Fibroblast of skin of left quadriceps (primary cell): ENCODE measurements around the gene NRL.

Experiments
- DNase-seq, 2 experiments: peaks; one replicate each; pipeline ENCODE4 v3.0.0-alpha.2; 2013; ENCODE audit warnings: low read depth in 2 of 2

The NRL gene

GRCh38 chr14:24114532-24115421, at the start of gene NRL, which contains the start of gene DCAF11:
NRL (minus strand) TSS chr14:24114949; CDS start chr14:24082848, 32,101 bp downstream.
DCAF11 (plus strand) TSS chr14:24114777; CDS start chr14:24115595, 818 bp downstream.
- peak; percentile 99 for DNase-seq

- no peak for DNase-seq
Measured at GRCh38 chr14:24162093-24162492, 47.3 kb upstream of the NRL start.

DNA sequence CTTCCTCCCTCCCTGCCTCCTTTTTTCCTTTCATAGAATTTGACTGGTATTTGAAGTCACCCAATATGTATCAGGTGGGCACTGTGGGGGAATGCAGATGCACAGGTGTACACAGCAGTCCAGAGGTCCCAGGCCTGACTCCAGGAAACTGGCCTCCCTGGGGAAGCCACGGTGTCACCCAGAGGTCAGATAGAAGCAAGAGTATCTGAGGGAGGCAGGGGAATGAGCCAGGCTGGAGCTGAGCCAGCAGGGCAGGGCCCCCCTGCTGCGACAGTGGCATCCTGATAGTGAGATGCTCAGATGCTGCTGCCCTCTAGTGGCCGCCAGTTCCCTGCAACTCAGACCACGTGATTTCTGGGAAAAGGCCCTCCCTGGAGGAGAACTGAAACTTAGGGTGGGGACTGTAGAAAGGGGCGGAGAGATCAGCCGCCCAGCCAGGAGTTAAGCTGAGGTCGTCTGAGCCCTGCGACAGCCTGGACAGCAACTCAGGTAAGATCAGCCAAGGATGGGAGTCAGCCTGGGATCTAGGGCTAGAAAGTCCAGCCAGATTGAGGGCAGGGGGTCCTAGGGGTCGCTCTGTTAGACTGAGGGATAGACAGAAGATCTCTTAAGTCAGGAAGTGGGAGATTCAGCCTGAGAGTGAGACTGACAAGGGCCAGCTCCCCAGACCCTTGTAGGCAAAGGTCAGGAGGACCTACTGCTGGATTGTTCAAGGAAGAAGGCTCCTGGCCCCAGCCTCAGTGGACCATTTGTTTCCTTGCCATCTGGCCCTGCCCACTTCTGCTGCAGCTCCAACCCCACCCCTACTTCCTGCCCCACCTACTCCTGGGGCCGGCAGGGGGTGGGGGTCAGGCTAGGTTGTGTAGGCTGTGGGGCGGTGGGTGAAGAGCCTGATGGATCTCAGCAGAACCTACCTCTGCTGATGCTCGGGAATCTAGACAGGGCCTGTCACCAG, 46.4 kb upstream of the NRL start, which contains the start of gene IRF9:
Gene IRF9 (plus strand): TSS at position 416 of the 955 bp plus-strand sequence. CDS start 880 bp downstream, outside the sequence.
- peak; percentile 84 to 87 for DNase-seq

DNA sequence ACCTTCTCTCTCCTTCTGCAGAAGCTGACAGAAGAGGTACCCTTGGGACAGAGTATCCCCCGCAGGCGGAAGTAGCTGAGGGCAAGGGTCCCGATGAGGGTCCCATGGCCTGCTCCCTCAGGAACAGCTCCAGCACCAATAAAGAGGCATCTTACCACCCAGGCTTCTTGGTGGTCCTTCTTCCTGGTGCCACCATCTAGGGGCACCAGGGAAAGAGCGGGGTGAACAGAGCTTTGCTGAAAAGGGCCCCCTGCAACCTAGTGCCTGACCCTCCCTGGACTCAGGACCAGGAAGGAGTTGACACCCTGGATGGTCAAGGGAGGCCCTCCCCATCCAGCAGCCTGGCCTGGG, 45.7 kb upstream of the NRL start:
- no peak for DNase-seq

GRCh38 chr14:24159777-24160498, 45.2 kb upstream of the NRL start:
- no peak for DNase-seq

DNA sequence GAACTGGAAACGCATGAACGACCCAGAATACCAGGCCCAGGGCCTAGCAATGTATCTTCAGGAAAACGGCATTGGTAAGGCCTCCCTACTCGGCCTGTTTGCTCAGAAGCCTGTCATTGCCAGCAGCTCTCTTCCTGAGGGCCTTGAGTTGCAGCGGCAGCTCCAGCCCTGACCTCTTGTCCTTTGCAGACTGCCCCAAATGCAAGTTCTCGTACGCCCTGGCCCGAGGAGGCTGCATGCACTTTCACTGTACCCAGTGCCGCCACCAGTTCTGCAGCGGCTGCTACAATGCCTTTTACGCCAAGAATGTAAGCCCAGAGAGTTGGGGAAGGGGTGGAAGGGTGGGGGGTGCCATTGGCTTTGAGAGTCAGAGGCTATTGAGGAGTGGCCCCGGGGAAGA, 42.6 kb upstream of the NRL start:
- no peak for DNase-seq

- DNase-seq: no peak
Measured at GRCh38 chr14:24156840-24157239, 42.1 kb upstream of the NRL start.

DNA sequence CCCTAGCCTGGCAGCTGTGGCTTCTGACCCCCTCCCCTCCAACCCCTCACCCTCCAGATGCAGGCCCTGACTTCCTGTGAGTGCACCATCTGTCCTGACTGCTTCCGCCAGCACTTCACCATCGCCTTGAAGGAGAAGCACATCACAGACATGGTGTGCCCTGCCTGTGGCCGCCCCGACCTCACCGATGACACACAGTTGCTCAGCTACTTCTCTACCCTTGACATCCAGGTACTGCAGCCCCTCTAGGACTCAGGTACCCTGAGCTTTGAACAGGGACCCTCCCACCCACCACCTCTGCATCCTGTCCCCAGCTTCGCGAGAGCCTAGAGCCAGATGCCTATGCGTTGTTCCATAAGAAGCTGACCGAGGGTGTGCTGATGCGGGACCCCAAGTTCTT, 40.4 kb upstream of the NRL start:
- no peak for DNase-seq

DNA sequence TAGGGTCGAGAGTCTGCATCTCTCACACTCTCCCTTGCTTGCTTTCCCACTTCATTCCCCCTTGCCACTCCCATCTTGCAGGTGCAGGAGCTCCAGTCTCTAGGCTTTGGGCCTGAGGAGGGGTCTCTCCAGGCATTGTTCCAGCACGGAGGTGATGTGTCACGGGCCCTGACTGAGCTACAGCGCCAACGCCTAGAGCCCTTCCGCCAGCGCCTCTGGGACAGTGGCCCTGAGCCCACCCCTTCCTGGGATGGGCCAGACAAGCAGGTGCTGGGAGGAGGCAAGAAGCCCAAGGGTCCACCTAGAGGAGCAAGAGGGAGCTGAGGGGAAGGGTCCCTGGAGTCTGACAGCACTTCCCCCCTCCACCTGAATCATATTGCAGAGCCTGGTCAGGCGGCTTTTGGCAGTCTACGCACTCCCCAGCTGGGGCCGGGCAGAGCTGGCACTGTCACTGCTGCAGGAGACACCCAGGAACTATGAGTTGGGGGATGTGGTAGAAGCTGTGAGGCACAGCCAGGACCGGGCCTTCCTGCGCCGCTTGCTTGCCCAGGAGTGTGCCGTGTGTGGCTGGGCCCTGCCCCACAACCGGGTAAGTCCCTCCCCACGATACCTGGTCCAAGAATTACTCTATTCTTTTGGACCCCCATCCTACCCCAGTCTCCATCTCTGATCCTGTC, 36.8 kb upstream of the NRL start:
- DNase-seq: no peak

DNA sequence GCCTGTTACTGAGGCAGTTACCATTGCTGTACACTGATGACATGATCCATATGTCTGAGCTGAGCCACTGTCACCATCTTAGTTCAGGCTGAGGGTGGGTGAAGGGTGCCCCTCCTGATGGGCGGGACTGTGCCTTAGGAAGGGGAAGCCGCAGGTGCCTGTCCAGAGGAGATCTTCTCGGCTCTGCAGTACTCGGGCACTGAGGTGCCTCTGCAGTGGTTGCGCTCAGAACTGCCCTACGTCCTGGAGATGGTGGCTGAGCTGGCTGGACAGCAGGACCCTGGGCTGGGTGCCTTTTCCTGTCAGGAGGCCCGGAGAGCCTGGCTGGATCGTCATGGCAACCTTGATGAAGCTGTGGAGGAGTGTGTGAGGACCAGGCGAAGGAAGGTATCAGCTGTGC, 36.2 kb upstream of the NRL start:
- no peak for DNase-seq

DNA sequence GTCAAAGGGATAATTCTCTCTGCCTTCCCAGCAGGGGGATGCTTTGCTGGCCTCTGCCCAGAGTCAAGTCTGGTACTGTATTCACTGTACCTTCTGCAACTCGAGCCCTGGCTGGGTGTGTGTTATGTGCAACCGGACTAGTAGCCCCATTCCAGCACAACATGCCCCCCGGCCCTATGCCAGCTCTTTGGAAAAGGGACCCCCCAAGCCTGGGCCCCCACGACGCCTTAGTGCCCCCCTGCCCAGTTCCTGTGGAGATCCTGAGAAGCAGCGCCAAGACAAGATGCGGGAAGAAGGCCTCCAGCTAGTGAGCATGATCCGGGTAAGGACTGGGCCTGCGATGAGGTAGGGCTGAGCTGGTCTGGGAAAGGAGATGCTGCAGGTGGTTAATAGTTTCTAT, 35.8 kb upstream of the NRL start:
- DNase-seq: no peak

DNA sequence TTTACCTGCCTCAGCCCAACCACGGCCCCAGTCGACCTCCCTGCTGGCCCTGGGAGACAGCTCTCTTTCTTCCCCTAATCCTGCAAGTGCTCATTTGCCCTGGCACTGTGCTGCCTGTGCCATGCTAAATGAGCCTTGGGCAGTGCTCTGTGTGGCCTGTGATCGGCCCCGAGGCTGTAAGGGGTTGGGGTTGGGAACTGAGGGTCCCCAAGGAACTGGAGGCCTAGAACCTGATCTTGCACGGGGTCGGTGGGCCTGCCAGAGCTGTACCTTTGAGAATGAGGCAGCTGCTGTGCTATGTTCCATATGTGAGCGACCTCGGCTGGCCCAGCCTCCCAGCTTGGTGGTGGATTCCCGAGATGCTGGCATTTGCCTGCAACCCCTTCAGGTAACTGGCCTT, 35.3 kb upstream of the NRL start:
- no peak for DNase-seq

- no peak for DNase-seq
Measured at GRCh38 chr14:24149302-24149969, 34.7 kb upstream of the NRL start.

- DNase-seq: no peak
Measured at GRCh38 chr14:24147761-24148428, 33.1 kb upstream of the NRL start.

DNA sequence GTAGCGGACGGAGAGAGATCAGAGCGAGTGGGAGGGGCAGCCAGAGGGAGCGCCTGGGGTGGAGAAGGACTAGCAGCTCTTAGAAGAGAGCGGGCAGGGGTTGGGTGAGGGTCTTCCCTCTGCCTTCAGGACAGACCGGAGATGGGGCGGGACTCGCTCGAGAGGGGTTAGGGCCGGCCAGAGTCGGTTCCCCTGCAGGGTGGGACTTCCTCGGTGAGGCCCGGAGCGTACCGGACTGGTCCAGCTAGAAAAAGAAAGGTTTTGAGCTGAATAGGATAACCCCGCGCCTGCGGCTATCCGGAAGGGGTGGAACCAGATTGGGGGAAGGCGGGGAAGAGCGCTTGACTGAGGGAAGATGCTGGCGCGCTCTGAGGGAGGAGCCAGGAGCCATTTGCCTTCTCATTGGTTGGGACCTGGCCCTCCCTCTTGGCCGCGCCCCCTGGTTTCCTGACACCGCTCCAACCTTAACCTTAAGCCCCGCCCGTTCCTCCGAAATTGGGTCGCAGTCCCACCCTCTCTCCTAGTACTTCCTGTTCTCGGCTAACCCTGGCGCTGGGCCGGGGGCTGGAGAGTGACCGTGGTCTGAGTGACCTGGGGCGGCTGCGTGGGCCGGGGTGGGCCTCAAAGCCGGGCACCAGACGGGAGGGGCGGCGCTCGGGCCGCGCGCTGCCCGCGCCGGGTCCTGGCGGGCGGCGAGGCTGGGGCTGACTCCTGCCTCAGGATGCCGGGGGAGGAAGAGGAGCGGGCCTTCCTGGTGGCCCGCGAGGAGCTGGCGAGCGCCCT, 32.4 kb upstream of the NRL start, which contains the start of gene RNF31:
Gene RNF31 (plus strand): TSS at position 521 of the 783 bp plus-strand sequence. CDS start 201 bp downstream, at position 722.
- DNase-seq: peak; percentile 95

DNA sequence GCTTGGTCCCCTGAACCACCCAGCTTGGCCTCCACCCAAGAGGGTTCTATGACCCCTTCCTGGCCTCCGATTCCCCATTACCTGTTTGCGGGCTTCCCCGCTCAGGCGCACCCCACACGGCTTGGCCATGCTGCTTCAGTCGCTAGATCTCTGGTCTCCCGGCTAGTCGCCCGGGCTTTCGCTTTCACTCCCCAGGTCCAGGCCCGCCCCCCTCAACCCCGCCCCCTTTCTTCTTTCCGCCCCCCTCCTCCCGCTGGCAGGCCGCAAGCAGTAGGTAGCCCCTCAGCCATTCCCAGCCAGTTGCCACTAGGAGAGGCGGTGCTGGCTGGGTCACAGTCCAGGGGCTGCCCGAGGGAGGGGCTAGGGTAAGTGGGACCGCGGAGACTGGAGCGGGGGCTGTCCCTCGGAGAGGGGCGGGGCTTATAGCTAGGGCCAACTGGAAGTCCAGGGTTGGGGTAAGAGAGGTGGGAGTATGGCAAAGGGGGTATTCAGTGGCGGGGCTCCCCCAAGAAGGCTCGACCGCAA, 31.8 kb upstream of the NRL start, which contains the start of gene PSME2:
Gene PSME2 (minus strand): TSS at position 158 of the 525 bp plus-strand sequence. CDS start 29 bp downstream, at position 129.
- DNase-seq: peak; percentile 92 to 94

DNA sequence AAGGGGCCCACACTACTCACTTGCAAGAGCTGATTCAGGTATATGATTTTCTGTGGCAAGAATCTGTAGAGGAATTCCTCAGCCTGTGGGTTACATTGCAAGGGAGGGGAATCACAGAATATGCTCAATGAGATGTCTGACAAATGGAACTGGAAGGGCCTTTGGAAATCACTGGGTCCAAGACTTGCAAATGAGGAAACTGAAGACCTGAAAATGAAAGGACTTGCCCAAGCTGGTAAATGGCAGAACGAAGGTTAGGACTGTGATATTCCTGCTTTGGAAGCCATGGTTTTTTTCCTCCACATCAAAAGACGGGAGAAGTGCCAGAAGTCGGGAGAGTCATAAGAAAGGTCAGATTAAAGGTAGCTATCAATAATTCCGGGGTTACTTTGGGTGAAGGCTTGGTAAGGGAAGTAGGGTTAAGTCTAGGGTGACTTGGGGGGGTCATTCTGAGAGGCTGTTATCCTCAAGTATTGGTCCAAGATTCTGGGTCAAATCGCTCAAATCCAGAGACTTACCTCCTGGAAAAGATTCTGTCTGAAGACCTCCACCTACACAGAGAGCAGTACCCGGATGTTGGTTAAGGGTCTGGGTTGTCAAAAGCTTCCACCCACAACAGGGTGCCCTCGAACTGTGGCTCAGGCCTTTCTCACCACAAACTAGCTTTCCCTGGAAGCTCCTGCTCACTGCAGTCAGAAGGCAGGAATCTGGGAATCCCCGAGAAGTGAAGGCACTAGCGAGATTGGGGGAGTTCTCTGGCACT, 31.1 kb upstream of the NRL start:
- DNase-seq: no peak

GRCh38 chr14:24145219-24145618, 30.5 kb upstream of the NRL start:
- no peak for DNase-seq
